Liver (tissue), 9 donors: ENCODE results near the gene MSI2. TPM values are rescaled to one million over a fixed set of nuclear protein-coding genes. Genes with fewer than 3 reads are reported as not detected.

Experiments used
- DNase-seq: peaks from one replicate; pipeline ENCODE4 v3.0.0-alpha.2; 2017; ENCODE audit warnings: low spot score
- H3K27ac ChIP-seq, 2 donors: one replicate each; pipeline ENCODE4 v1.7.0; 2013; ENCODE audit warnings: inconsistent platforms in 2 of 2, low read length in 2 of 2, control low read depth in 1 of 2, low read depth in 1 of 2, mild to moderate bottlenecking in 1 of 2
- H3K27me3 ChIP-seq, 4 donors: one replicate each; pipeline versions ENCODE4 v1.6.1 to v1.7.0; 2013; ENCODE audit warnings: low read length in 3 of 4, inconsistent platforms in 1 of 4, mild to moderate bottlenecking in 1 of 4, moderate library complexity in 1 of 4; ENCODE audit not compliant: control insufficient read depth in 4 of 4, insufficient read depth in 4 of 4
- H3K36me3 ChIP-seq, 4 donors: one replicate each; pipeline versions ENCODE4 v1.6.1 to v1.7.0; 2013; ENCODE audit warnings: low read length in 3 of 4, mild to moderate bottlenecking in 3 of 4, low read depth in 1 of 4, moderate library complexity in 1 of 4; ENCODE audit not compliant: control insufficient read depth in 4 of 4, insufficient read depth in 3 of 4
- H3K4me1 ChIP-seq, 4 donors: one replicate each; pipeline versions ENCODE4 v1.6.1 to v1.7.0; 2013; ENCODE audit warnings: low read length in 3 of 4, mild to moderate bottlenecking in 3 of 4, moderate library complexity in 1 of 4; ENCODE audit not compliant: control insufficient read depth in 4 of 4, insufficient read depth in 4 of 4
- H3K4me3 ChIP-seq, 3 donors: one replicate each; pipeline versions ENCODE4 v1.6.1 to v1.7.0; 2013; ENCODE audit warnings: low read length in 3 of 3, control low read depth in 1 of 3, low read depth in 1 of 3, mild to moderate bottlenecking in 1 of 3
- H3K9ac ChIP-seq, 2 donors: one replicate each; pipeline ENCODE4 v1.7.0; 2013; ENCODE audit warnings: low read length in 2 of 2, mild to moderate bottlenecking in 2 of 2, moderate library complexity in 2 of 2, control low read depth in 1 of 2, low read depth in 1 of 2
- H3K9me3 ChIP-seq, 4 donors: one replicate each; pipeline versions ENCODE4 v1.6.1 to v1.7.0; 2013; ENCODE audit warnings: low read length in 3 of 4; ENCODE audit not compliant: control insufficient read depth in 4 of 4
- ATF3 ChIP-seq: IDR thresholded peaks from 2 replicates; pipeline ENCODE4 v1.6.1; 2016; ENCODE audit warnings: antibody characterized with exemption
- CTCF ChIP-seq: fragments of 150-350 bp; IDR thresholded peaks from 2 replicates; pipeline ENCODE4 v1.5.1; 2017; ENCODE audit warnings: improper control_type of control experiment, low read depth, low read length; ENCODE audit not compliant: missing input control
- EGR1 ChIP-seq, 2 donors: IDR thresholded peaks; 2 replicates each; pipeline ENCODE4 v1.6.1; 2016 to 2018; ENCODE audit warnings: antibody characterized with exemption in 2 of 2, low read depth in 2 of 2
- FOXA1 ChIP-seq: IDR thresholded peaks from 2 replicates; pipeline ENCODE4 v1.6.1; 2016; ENCODE audit warnings: antibody characterized with exemption
- FOXA2 ChIP-seq: IDR thresholded peaks from 2 replicates; pipeline ENCODE4 v1.6.1; 2016; ENCODE audit warnings: antibody characterized with exemption
- HNF4A ChIP-seq, 2 donors: conservative IDR thresholded peaks; 2 replicates each; pipeline ENCODE4 v1.6.1; 2016; ENCODE audit warnings: antibody characterized with exemption in 2 of 2, mild to moderate bottlenecking in 2 of 2
- HNF4G ChIP-seq: IDR thresholded peaks from 2 replicates; pipeline ENCODE4 v1.6.1; 2016; ENCODE audit warnings: antibody characterized with exemption
- JUND ChIP-seq, 2 donors: IDR thresholded peaks; 2 replicates each; pipeline ENCODE4 v1.6.1; 2016; ENCODE audit warnings: antibody characterized with exemption in 2 of 2
- MAX ChIP-seq: IDR thresholded peaks from 2 replicates; pipeline ENCODE4 v1.6.1; 2016; ENCODE audit warnings: antibody characterized with exemption
- NR2F2 ChIP-seq: IDR thresholded peaks from 2 replicates; pipeline ENCODE4 v1.6.1; 2016; ENCODE audit warnings: antibody characterized with exemption
- RAD21 ChIP-seq, 2 donors: IDR thresholded peaks; 2 replicates each; pipeline ENCODE4 v1.6.1; 2016; ENCODE audit warnings: antibody characterized with exemption in 2 of 2, mild to moderate bottlenecking in 2 of 2
- REST ChIP-seq: IDR thresholded peaks from 2 replicates; pipeline ENCODE4 v1.6.1; 2016; ENCODE audit warnings: antibody characterized with exemption, mild to moderate bottlenecking
- RXRA ChIP-seq, 2 donors: IDR thresholded peaks; 2 replicates each; pipeline ENCODE4 v1.6.1; 2017 to 2018; ENCODE audit warnings: antibody characterized with exemption in 2 of 2, mild to moderate bottlenecking in 1 of 2
- SP1 ChIP-seq: IDR thresholded peaks from 2 replicates; pipeline ENCODE4 v1.6.1; 2018; ENCODE audit warnings: antibody characterized with exemption, mild to moderate bottlenecking
- TAF1 ChIP-seq: conservative IDR thresholded peaks from 2 replicates; pipeline ENCODE4 v1.6.1; 2016; ENCODE audit warnings: antibody characterized with exemption, mild to moderate bottlenecking
- YY1 ChIP-seq: IDR thresholded peaks from 2 replicates; pipeline ENCODE4 v1.6.1; 2016; ENCODE audit warnings: antibody characterized with exemption, mild to moderate bottlenecking
- ZBTB33 ChIP-seq: IDR thresholded peaks from 2 replicates; pipeline ENCODE4 v1.6.1; 2016; ENCODE audit warnings: antibody characterized with exemption
- WGBS: extraction: QIAGEN DNeasy Blood & Tissue Kit; methylation state at CpG from one replicate; pipeline ENCODE4 v1.1.7; 2013; 5-methylcytosine and 5-hydroxymethylcytosine counted together
- polyA plus RNA-seq, 2 donors: library from polyadenylated mRNA; stranded (reverse) in 1 of 2; unstranded in 1 of 2; fragments of 200-250 nt in 1 of 2; fragments of >200 nt in 1 of 2; fragmentation: Nextera tagmentation in 1 of 2; extraction: Ambion mirVana in 1 of 2; gene quantifications; one replicate each; pipeline versions ENCODE4 v1.2.1 to v1.2.3, GENCODE V29; 2013 to 2015
- total RNA-seq, 2 donors: library from RNA; depleted of rRNA; stranded (reverse); fragments of >200 nt; gene quantifications; one replicate each; pipeline ENCODE4 v1.2.3, GENCODE V29; 2014
- donor health status: healthy.
- donor health status: healthy.
- donor health status: healthy.
- donor health status: healthy.
- donor health status: healthy.

MSI2 gene
- total and polyA plus RNA-seq, 4 donors = 5.7 to 15.6 (median 9.2) TPM

GRCh38 chr17:57276621-57277020 is 20.3 kb downstream of the MSI2 start:
- peaks cover 5 to 12% (median 9%) of the 10 kb centered on the region in 4 donors for H3K4me1 ChIP-seq
- no peak overlapping the region for H3K4me3 ChIP-seq
- no peaks in the 10 kb centered on the region for H3K27me3 ChIP-seq
- no peak overlapping the region for H3K9ac ChIP-seq
- no peak for DNase-seq
- H3K9me3 ChIP-seq = no peaks in the 10 kb centered on the region
- no peak for TF ChIP-seq FOXA2
- H3K36me3 ChIP-seq = peaks cover 0 to 4% (median 0%) of the 10 kb centered on the region in 4 donors
- WGBS = 90% methylated on average over 9 of the region's 9 CpGs
- H3K27ac ChIP-seq = no peak overlapping the region

- Histone ChIP-seq H3K27ac (no peak overlapping the region), H3K27me3 (no peaks in the 10 kb centered on the region), H3K4me3 (no peak overlapping the region), H3K9me3 (no peaks in the 10 kb centered on the region), H3K9ac (no peak overlapping the region), H3K4me1 (peaks cover 5 to 12% (median 9%) of the 10 kb centered on the region in 4 donors), H3K36me3 (peaks cover 0 to 4% (median 0%) of the 10 kb centered on the region in 4 donors)
- TF ChIP-seq MAX (no peak), TAF1 (no peak)
- DNase-seq = no peak
- 90% methylated on average over 8 of the region's 8 CpGs for WGBS
These were observed 21.7 kb downstream of the MSI2 start for GRCh38 chr17:57277923-57278604.

- H3K4me1 ChIP-seq = peaks cover 6 to 12% (median 9%) of the 10 kb centered on the region in 4 donors
- H3K27me3 ChIP-seq = no peaks in the 10 kb centered on the region
- H3K36me3 ChIP-seq = peaks cover 0 to 4% (median 0%) of the 10 kb centered on the region in 4 donors
- H3K27ac ChIP-seq = peak overlapping the region; percentile 60 to 80
- WGBS = 66% methylated on average over 10 of the region's 10 CpGs
- no peak for DNase-seq
- H3K9me3 ChIP-seq = no peaks in the 10 kb centered on the region
- H3K9ac ChIP-seq = peak overlapping the region in 1 of 2 donors; percentile 65
- TF ChIP-seq ZBTB33 (no peak), ATF3 (no peak), CTCF (no peak), JUND (IDR thresholded peaks at IDR 0.05) (peak in 1 of 2 donors; percentile 71), NR2F2 (no peak), EGR1 (IDR thresholded peaks at IDR 0.05; ENCODE audit: low read depth in 2 of 2) (no peak), HNF4G (peak; percentile 65), HNF4A (conservative IDR thresholded peaks at IDR 0.05) (peak; percentile 93 to 97), TAF1 (no peak), FOXA1 (no peak), FOXA2 (peak; percentile 17), RXRA (IDR thresholded peaks at IDR 0.05) (peak; percentile 92 to 94), REST (peak; percentile 51), MAX (peak; percentile 62), YY1 (peak; percentile 61), SP1 (peak; percentile 86), RAD21 (IDR thresholded peaks at IDR 0.05) (peak; percentile 21 to 49)
- no peak overlapping the region for H3K4me3 ChIP-seq
These were observed 22.5 kb downstream of the MSI2 start for GRCh38 chr17:57278740-57279387.
